HG03558 (cell line): ENCODE data around the gene DPP10.
"Not testable (repeated sequence)": the region's sequence is repeated elsewhere in the genome, so short reads cannot be mapped to it uniquely, and the experiment has no call there.

Experiments
- ATAC-seq: cut with Tn5 transposase; IDR thresholded peaks from one replicate; pipeline ENCODE4 v1.9.1; 2021; ENCODE audit warnings: moderate number of reproducible peaks; ENCODE audit not compliant: unreplicated experiment; ENCODE audit errors: extremely low read depth

DPP10 gene

GRCh38 chr2:115083711-115084110 lies 641.3 kb downstream of the DPP10 start:
- ATAC-seq: no peak

DNA sequence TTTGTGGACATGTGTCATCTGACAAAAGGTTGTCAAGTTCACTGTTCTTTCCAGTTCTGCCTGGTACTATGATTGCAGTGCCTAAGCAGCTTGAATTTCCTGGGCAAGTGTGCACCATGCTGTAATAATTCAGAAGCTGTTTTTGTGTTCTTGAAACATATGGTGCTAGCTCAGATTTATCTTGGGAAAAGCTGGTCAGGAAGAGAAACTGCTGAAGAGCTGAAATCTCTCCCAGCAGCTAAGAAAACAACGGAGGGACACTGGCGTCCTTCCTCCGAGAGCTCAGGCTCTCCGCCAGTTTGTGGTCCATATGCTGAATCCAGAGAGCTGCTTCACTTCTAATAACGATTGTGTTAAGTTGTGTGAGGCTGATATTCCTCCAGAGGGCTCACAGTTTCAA lies 642.0 kb downstream of the DPP10 start:
- ATAC-seq: no peak

DNA sequence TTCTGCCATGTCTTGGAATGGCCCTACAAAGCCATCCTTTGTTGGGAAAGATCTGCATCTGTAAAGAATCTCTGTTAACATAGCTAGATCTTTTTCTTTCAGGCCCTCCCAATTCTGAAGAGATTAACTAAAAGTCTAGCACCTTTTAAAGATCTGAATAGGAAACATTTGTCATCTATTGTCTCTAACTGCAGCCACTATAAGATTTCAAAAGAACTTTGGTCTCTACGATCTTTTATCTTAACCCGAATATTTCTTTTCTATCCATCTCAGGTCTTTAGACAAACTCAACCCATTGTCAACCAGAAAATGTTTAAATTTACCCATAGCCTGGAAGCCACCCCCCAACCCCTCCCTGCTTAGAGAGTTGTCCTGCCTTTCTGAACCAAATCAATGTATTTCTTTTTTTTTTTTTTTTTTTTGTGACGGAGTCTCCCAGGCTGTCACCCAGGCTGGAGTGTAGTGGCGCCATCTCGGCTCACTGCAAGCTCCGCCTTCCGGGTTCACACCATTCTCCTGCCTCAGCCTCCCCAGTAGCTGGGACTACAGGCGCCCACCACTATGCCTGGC lies 643.7 kb downstream of the DPP10 start:
- not testable (repeated sequence) for ATAC-seq

DNA sequence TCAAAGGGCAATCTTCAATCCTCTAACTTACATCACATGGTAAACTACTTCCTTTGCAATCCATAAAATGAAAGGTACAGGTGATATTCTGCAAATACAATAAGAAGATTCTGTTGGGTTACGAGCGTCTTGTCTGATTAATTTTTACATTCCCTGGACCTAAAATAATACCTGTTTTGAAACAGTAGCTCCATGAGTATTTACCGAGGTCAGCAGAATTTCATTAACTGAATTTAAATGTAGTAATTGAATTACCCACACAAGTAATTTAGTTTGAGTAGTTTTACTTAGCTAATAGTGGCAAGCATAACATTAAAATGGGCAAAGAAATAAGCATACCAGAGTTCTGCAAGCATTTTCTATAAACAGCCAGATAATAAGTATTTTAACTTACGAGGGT lies 652.0 kb downstream of the DPP10 start:
- no peak for ATAC-seq

DNA sequence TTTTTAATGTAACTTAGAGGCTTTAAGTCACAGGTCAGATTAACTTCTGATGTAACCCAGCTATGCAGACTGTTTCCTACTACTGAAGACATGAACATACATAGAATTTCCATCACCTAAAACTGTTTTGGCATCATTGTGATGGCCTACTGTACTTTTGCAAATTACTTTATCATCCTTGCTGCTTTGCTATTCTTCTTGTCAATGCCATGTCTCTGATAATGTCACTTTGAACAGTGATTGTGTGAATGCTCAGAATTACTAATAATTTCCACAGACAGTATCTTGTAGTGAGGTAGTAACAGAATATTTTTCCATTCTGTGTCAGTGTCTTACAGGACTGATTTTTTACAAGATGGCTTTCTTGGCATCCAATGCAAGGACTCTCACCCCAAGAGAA lies 663.5 kb downstream of the DPP10 start:
- no peak for ATAC-seq

- ATAC-seq: no peak
These were observed 672.7 kb downstream of the DPP10 start for GRCh38 chr2:115115135-115115534.

DNA sequence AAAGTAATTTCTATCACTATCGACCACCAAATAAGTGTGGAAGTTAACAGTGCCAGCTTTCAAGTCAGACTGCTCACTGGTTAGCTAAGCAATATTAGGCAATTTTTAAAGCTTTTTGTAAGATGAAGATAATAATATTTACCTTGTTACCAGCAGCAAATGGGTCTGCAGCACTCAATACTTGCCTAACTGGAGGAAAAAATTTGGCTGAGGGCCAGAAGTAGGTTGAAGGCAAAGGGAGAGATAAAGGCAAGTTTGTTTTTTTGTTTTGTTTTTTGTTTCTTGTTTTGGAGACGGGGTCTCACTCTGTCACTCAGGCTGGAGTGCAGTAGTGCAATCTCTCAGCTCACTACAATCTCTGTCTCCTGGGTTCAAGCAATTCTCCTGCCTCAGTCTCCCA lies 675.9 kb downstream of the DPP10 start:
- ATAC-seq: no peak

- ATAC-seq: no peak
These were observed 676.6 kb downstream of the DPP10 start for GRCh38 chr2:115119086-115119485.

GRCh38 chr2:115122701-115123100 lies 680.3 kb downstream of the DPP10 start:
- no peak for ATAC-seq

DNA sequence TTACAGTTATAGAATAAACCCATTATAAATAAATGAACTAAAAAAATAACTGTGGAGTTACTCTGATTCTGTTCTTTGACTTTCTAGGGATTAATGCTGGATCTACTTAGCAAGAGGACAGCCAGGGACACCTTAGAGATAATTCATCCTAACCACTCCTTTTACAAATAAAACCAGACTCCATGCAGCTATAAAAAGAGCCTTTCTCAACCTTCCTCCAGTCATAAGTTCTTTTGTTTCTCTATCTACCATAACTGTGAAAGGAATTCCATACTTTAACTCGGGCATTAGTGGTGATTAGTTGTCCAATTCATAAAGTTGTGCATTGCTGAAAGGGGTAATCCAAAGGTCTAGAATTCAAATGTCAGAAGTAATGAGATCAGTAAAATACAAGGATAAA lies 682.4 kb downstream of the DPP10 start:
- no peak for ATAC-seq

- no peak for ATAC-seq
These were observed 687.1 kb downstream of the DPP10 start for GRCh38 chr2:115129536-115129935.

GRCh38 chr2:115160531-115161080 lies 718.2 kb downstream of the DPP10 start:
- ATAC-seq: no peak

- ATAC-seq: no peak
These were observed 718.8 kb downstream of the DPP10 start for GRCh38 chr2:115161081-115161770.

- ATAC-seq: no peak
These were observed 719.5 kb downstream of the DPP10 start for GRCh38 chr2:115161771-115162493.

DNA sequence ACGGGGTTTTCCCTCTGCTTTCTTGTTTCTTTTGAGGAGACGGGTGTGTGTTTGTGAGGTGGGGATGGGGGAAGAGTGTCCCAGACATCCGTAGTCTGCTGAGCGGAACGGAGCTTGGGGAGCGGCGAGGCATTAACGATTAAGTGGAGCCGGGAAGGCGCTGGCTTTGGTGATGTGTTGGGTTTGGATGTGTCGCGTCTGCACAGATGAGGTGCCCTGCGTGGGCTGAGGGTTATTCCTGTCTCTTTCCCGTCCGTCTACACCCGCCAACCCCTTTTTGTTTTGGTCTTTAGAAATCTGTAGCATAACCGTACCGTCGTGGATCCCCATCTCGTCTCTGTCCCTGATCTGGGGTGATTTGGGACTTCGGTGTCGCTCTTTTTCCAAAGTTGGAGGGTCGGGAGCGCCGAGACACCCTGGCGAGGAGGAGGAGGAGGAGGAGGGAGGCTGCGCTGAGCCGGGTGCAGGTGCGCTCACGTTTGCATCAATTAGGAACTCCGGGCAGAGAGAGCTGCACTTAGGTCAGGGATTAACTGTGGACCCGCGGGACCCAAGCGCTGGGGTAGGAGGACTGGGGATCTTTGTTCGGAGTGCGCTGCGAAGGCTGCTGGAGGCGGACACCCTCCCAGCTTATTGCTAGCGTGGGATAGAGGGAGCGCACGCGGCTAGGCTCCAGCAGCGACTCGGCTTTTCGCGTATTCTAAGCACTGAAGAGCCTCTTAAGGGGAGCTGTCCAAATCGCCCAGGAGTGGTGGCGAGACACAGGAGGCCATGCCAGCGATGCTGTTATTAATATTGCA lies 720.3 kb downstream of the DPP10 start:
- ATAC-seq: no peak

- ATAC-seq: no peak
These were observed 721.1 kb downstream of the DPP10 start for GRCh38 chr2:115163572-115163971.

GRCh38 chr2:115165529-115166109 lies 723.2 kb downstream of the DPP10 start:
- no peak for ATAC-seq

DNA sequence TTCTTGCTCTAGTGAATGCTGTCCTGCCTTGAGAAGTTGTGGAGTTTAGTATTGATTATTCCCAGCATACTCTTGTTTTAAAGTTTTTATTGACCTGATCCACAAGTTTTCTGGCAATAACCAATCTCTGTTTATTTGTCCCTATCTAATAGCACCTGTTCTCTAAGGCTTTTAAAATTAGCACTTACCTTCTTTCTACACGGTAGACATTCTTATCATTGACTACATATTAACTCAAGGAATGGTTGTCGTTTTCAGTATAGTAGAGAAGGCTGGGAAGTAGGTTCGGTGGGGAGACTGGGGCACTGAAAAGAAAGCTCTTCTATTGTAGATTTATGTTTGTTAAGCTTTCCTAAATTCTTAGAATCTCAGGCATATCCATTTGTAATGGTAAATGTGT lies 726.0 kb downstream of the DPP10 start:
- ATAC-seq: no peak

DNA sequence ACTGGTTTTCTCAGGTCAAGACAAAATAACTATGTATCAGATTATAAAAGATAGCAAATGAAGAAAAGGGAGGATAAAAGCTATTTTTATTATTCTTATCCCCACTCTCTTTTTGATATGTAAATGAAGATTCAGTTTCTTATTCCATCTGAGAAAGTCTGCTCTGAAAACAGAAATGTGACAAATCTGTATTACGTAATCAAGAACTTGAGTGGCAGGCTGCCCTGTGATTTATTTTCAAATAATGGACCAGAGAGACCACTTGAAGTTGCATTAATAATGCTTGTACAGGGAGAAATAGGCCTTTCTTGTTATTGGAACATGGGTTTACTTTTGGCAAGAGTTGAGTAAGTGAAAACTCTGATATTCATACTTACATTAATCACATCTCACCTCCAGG lies 727.4 kb downstream of the DPP10 start:
- no peak for ATAC-seq

DNA sequence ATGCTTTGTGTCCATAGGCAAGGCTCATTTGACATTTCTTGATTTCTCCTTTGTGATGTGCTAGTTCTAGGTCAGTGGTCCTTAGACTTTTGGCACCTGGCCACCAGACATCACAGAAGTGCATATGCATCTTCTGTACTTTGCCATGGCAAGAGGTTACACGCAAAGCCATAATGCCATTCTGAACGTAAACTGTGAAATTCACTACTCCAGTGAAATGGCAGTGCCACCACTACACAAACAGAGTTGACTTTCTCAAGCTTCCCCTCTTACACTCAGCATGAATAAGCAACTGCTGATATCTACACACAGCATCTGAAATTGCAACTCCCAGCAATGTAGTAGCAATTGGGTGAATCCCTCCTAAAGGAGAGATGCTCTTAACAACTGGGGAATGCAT lies 729.3 kb downstream of the DPP10 start:
- ATAC-seq: no peak
